RWPE2 (cell line): ENCODE results near the gene PKNOX2.

Experiments used
- ATAC-seq: fragments of 200-7000 bp; cut with Tn5 transposase; 3 replicates; pipeline ENCODE4 v1.9.1; 2021; ENCODE audit warnings: low read depth
- DNase-seq: peaks from one replicate; pipeline ENCODE4 v3.0.0-alpha.2; 2020; ENCODE audit warnings: low spot score
- H3K27ac ChIP-seq: fragments of 450-650 bp; 2 replicates; pipeline ENCODE4 v1.5.1; 2017; ENCODE audit warnings: mild to moderate bottlenecking; ENCODE audit not compliant: poor library complexity, severe bottlenecking
- H3K27me3 ChIP-seq: fragments of 250-450 bp; sonication (Bioruptor Pico); 2 replicates; pipeline ENCODE4 v1.5.1; 2021; ENCODE audit warnings: mild to moderate bottlenecking, moderate library complexity; ENCODE audit not compliant: insufficient read depth, poor library complexity, severe bottlenecking
- H3K36me3 ChIP-seq: fragments of 250-450 bp; sonication (Bioruptor Pico); 2 replicates; pipeline ENCODE4 v1.5.1; 2020; ENCODE audit warnings: low read depth, mild to moderate bottlenecking, moderate library complexity
- H3K4me1 ChIP-seq: fragments of 250-450 bp; sonication (Bioruptor Pico); 2 replicates; pipeline ENCODE4 v1.5.1; 2021; ENCODE audit warnings: mild to moderate bottlenecking, moderate library complexity; ENCODE audit not compliant: insufficient read depth, poor library complexity, severe bottlenecking
- H3K4me3 ChIP-seq: fragments of 250-450 bp; sonication (Bioruptor Pico); 2 replicates; pipeline ENCODE4 v1.5.1; 2021; ENCODE audit warnings: mild to moderate bottlenecking, moderate library complexity; ENCODE audit not compliant: severe bottlenecking
- H3K9me3 ChIP-seq: fragments of 250-450 bp; sonication (Bioruptor Pico); 2 replicates; pipeline ENCODE4 v1.5.1; 2021; ENCODE audit warnings: mild to moderate bottlenecking, moderate library complexity; ENCODE audit not compliant: severe bottlenecking
- TF ChIP-seq, protein P1 (sequence below): fragments of 450-650 bp; IDR thresholded peaks from one replicate; pipeline ENCODE4 v1.5.1; 2017; ENCODE audit warnings: mild to moderate bottlenecking, moderate library complexity; ENCODE audit not compliant: poor library complexity, severe bottlenecking

The PKNOX2 gene

DNA sequence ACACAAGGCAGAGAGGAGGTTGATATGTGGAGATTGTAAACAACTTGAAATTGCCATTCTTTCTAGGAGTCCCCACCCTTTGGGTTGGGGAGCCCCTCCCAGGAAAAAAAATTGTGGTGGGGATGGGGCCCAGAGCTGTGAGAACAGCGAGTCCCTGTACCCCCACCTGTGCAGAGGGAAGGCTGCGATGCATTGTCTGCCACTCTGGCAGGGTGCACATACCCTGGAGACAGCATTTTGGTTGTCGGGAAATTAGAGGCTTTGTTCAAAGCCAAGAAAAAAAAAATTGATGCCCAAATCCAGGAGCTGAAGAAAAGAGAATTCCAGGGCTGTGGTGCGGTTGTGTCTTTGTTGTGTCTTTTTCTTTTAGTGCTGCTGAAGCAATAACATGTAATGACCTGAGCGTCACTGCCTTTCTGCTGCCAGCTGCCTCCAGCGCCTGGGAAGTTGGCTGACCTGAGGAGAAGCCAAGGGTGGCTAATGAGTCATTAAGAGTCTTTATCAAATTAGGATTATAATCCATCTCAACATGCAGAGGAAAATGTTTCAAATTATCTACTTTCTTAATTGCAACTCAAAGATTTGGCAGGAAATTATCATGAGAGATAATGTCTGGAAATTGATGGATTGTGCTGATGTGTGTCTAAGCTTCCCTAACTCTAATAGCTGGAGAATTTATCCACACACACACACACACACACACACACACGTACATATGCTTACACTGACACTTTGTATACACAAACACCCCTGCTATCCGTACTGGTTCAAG is 8.0 kb upstream of the PKNOX2 start:
- no peak for ATAC-seq
- TF ChIP-seq, protein P1, sequence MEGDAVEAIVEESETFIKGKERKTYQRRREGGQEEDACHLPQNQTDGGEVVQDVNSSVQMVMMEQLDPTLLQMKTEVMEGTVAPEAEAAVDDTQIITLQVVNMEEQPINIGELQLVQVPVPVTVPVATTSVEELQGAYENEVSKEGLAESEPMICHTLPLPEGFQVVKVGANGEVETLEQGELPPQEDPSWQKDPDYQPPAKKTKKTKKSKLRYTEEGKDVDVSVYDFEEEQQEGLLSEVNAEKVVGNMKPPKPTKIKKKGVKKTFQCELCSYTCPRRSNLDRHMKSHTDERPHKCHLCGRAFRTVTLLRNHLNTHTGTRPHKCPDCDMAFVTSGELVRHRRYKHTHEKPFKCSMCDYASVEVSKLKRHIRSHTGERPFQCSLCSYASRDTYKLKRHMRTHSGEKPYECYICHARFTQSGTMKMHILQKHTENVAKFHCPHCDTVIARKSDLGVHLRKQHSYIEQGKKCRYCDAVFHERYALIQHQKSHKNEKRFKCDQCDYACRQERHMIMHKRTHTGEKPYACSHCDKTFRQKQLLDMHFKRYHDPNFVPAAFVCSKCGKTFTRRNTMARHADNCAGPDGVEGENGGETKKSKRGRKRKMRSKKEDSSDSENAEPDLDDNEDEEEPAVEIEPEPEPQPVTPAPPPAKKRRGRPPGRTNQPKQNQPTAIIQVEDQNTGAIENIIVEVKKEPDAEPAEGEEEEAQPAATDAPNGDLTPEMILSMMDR: no peak
- Histone ChIP-seq H3K36me3 (no peaks in the 10 kb centered on the region), H3K4me1 (no peaks in the 10 kb centered on the region), H3K9me3 (no peaks in the 10 kb centered on the region), H3K4me3 (no peak overlapping the region), H3K27ac (no peak overlapping the region), H3K27me3 (no peaks in the 10 kb centered on the region)
- DNase-seq: peak; percentile 11

DNA sequence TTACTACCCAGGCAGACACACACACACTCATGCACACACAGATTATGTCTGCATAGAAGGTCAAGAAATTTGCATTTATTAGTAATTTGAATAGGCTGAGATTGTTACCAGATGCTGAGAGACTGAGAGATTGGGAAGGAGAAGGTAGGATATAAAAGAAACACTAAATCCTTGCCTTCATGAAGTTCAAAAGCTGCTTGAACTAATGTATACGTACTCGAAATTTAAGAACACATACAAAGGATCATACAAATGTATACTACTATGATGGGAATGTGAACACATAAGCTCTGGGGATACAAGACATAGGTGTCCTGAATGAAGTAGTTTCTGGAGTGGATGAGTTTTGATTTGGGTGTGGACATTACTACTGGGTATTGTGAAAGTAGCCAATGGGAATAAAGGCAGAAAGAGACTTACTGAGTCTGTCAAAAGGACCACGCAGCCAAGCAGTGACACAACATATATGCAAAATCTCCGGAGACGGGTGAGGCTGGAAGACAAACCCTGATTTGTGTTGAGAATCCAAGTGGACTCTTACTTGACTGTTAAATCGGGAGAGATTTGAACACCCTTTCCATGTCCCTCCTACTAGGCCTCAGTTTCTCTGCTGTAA is 7.3 kb upstream of the PKNOX2 start:
- ATAC-seq (no peak), DNase-seq (no peak)
- Histone ChIP-seq H3K4me1 (no peaks in the 10 kb centered on the region), H3K27me3 (no peaks in the 10 kb centered on the region), H3K4me3 (no peak overlapping the region), H3K27ac (no peak overlapping the region), H3K9me3 (no peaks in the 10 kb centered on the region), H3K36me3 (no peaks in the 10 kb centered on the region)
- TF ChIP-seq, protein P1: no peak

DNA sequence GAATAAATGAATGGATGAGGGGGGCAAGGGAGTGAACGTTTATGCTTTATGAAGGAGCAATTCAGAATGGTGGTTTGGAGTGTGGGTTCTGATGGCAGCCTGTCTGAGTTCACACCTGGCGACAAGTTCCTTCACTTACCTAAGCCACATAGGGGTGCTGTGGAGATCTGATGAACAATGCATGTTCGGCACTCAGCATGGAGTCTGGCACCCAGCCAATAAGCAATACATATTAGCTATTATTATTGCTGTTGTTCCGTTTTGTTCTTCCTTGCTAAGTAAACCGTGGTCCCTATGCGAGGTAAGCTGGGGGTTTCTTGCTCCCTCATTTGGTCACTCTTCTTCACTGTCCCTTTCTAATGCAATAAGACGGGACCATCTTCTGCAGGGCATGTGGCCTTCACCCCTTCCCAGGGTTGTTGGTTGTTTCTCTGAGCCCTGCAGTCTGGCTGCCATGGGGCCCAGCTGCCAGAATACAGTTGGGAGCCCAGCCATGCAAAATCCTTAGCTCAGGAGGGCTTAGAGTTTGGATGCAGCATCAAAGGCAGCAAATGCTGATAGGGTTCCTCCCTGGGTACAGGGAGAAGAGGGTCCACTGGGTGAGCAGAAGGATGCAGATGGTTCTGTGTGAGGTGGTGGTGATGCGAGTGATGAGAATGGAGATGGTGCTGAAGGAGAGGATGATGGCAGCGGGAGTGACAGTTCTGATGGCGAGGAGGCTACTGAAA is 6.4 kb upstream of the PKNOX2 start:
- H3K36me3 ChIP-seq: no peaks in the 10 kb centered on the region
- H3K27ac ChIP-seq: no peak overlapping the region
- no peak overlapping the region for H3K4me3 ChIP-seq
- DNase-seq: peak; percentile 16
- ATAC-seq: no peak
- no peaks in the 10 kb centered on the region for H3K9me3 ChIP-seq
- no peaks in the 10 kb centered on the region for H3K27me3 ChIP-seq
- TF ChIP-seq, protein P1: no peak
- no peaks in the 10 kb centered on the region for H3K4me1 ChIP-seq

DNA sequence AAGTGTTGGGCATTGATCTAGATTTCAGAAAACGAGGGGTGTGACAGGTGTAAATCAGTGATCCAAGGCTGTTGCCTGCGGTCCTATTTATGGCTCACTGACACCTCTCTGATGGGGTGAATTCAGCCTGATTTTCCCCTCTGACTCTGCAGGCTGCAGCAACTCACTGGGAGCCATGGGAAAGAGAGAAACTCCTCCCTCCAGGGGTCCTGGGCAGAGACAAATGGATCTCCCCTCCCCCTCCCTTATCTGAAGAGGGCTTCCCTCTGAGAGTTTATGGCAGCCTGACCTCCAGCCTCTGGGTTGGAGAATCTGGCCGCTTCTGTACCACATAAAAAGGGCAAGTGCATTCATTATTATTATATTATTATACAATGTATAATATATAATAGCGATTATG is 1.8 kb upstream of the PKNOX2 start:
- Histone ChIP-seq H3K9me3 (no peaks in the 10 kb centered on the region), H3K27ac (no peak overlapping the region), H3K4me3 (no peak overlapping the region), H3K4me1 (no peaks in the 10 kb centered on the region), H3K36me3 (no peaks in the 10 kb centered on the region), H3K27me3 (peaks cover 10% of the 10 kb centered on the region)
- DNase-seq: no peak
- TF ChIP-seq, protein P1: no peak
- no peak for ATAC-seq
